HG03139 (cell line): ENCODE measurements around the gene TMPRSS7.
A peak's percentile ranks its signal among the peaks of the same experiment; 100 is the strongest.
"Not testable (repeated sequence)": the region's sequence is repeated elsewhere in the genome, so short reads cannot be mapped to it uniquely, and the experiment has no call there.

Experiments used
- ATAC-seq: cut with Tn5 transposase; IDR thresholded peaks from one replicate; pipeline ENCODE4 v1.9.1; 2021; ENCODE audit not compliant: unreplicated experiment

The TMPRSS7 gene

DNA sequence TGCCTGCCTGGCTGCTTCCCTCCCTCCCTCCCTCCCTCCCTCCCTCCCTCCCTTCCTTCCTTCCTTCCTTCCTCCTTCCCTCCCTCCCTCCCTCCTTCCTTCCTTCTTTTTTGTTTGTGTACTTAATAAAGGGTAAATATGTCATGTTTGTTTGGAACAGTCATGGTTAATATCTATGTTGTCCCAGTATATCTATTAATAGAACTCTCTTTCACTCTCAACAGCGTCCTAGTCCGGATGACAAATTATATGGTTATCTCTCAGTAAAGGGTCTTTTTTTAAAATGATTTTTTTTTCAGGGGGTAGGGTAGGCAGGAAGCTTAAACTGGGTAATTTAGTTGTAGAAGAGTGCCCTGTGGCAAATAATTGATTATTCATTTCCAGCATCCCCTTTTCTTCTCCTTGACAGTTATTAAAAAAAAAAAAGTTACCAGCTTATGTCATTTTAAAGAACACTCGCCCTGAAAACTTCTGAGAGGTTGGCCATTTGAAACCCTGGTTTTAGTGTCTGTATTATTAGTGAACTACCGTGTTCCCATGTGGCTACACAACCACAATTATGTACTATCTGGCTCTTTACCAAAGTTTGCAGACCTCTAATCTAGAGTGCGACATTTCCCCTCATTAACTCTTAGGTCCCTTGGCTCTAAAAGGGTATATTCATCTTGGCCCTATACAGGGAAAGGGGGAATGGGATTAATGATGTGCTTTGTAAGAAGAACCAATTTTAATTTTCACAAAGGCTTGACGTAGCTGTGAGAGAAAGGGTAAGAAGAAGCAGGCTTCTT lies 22.1 kb upstream of the TMPRSS7 start:
- ATAC-seq, result no peak

DNA sequence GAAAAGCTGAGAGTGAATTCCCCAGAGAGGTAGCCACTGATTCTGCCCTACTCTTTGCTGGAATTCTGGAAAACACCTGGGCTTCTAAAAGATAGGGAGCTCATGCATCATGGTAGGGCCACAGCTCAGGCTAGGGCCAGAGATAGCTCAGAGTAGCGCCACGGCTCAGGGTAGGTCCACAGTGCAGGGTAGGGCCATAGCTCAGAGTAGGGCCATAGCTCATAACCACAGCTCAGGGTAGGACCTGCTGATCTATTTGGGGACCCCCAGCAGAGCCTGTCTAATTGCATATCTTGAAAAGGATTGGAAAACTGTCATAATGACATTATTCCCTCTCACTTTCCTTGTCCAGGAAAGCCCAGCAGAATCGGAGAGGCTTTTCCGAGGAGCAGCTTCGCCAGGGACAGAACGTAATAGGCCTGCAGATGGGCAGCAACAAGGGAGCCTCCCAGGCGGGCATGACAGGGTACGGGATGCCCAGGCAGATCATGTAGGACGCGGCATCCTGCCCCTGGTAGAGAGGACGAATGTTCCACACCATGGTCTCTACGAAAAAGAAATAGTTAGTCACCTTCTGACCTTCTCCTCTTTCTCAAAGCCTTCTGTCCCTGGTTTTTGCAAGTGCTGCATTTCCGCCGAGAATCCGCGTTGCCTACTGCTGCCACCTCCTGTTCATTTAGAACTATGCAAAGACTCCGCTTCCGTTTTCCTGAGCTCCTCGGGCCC lies 21.3 kb upstream of the TMPRSS7 start:
- peak; percentile 82 for ATAC-seq

DNA sequence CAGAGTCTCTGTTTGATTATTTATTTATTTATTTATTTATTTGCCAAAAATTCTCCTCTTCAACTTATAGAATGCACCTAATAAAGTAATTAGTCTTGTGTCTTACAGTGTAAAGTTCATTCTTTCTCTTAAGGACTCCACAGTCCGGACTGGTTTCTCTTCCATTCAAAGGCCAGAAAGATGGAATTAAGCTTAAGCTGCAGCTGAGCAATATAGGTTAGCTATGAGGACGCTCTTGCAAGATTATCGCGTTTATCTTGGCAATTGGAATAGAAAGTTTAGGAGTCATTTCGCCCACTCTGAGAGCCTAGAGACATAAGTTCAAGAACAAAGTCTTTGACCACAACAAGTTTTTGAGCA lies 20.8 kb upstream of the TMPRSS7 start:
- ATAC-seq, result peak; percentile 20

DNA sequence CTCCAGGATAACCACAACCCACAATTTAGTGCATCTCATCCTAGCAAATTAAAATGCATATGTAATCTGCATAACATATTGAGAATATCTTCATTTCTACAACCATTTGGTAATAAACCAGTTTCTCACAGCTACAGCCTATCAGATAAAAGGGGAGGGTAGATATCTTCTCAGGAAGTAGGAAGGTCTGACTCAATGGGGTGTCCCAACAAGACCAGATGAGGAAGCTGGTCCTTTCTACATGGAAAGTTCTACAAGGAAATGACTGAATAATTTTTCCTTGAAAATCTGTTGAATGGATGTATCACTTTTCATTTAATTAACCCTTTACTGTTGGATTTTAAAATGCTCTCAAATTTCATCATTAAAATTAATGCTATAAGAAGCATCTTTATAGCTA lies 17.4 kb upstream of the TMPRSS7 start:
- no peak for ATAC-seq

DNA sequence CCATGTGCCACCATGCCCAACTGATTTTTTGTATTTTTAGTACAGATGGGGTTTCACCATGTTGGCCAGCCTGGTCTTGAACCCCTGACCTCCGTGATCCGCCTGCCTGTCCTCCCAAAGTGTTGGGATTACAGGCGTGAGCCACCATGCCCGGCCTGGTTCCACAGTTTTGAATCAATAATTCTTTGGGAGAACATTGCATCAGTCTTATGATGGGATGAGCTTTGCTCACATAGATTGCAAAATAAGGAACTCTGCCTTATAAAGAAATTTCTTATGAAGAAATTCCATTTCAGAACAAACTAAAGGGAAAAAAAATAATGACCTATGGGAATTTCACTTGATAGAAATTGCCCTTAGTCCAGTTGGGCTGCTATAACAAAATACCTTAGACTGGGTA lies 15.8 kb upstream of the TMPRSS7 start:
- ATAC-seq, result no peak

DNA sequence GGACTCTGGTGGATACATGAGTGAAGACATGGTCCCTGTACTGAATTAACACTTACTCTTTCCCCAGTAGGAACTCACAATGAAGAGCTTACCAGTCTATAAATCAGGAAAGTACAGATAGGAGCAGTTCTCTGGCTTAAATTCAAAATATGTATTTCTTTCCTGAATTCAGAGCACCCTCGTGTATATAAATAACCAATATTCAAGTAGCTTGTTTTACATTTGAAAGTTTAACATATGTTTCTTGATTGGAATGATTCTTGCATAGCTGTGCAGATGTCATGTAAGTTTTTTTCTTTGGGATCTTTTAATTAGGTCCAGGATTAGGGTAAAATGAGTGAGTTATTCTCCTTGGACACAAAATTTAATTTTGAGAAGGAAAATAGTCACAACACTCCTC lies 14.8 kb upstream of the TMPRSS7 start:
- ATAC-seq, result no peak

DNA sequence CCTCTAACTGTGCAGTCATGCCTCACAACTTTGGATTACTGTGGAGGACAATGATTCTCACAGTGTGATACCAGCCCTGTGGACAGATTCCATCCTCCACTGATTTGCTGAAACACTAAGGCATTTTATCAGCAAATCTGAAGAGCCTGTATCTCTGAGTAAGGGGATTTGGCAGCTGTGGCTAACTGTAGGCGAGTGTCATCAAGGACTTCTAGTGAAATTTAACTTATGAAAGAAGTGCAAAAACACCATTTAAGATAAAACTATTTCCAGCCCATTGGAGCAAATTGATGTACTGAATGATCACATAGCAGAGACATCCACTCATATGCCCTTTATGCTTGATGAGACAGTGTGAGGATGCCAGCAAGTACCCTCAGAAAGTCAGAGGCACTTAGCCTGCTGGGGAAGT lies 13.9 kb upstream of the TMPRSS7 start:
- ATAC-seq, result no peak

DNA sequence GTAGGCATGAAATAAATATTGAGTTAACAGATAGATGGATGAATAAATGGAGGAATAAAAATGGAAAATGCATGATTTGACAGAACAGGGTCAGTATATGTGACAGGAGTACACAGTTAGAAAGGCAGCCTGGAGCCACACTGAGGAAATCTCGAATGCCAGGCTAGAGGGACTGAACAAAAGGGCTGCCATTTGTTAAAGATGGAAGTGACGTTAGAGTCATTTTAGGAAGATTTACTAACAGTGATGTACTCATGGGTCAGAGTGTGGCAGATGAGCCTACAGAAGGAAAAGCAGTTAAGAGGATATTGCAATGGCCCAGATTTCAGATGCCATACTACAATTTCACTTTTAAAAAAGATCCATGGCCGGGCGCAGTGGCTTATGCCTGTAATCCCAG lies 7.4 kb upstream of the TMPRSS7 start:
- ATAC-seq, result no peak

DNA sequence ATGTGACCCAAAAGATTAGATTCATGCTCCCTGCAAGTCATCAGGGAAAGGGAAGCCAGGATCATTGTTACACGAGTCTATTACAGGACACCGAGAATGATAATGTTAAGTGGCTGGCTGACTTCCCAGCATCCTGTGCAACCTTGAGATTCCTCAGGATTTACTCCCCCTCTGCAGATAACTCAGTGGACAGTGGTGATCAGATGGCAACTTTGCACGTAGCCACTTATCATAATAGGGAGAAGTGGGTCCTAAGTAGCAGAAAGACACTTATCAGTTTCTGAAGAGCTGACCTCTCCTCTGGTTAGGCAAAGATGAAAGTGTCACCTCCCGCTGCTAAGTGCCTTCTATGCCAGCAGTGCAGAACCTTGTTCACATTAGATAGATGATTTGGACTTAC lies 6.7 kb upstream of the TMPRSS7 start:
- ATAC-seq, result no peak

DNA sequence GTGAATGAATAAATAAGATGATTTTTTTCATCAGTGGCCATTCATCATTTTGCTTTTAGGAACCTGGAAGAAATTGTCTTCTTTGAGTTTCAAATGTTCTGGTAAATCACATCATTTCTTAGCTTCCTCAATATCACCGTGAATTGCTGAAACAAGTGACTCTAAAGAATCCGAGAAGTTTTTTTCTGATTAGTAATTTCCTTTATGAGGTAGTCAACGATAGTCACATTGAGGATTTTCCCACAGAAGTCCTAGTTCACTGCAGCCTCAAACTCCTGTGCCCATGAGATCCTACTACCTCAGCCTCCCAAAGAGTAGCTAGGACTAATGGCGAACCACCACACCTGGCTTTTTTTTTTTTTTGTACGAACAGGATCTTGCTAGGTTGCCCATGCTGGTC lies 3.6 kb upstream of the TMPRSS7 start:
- no peak for ATAC-seq

DNA sequence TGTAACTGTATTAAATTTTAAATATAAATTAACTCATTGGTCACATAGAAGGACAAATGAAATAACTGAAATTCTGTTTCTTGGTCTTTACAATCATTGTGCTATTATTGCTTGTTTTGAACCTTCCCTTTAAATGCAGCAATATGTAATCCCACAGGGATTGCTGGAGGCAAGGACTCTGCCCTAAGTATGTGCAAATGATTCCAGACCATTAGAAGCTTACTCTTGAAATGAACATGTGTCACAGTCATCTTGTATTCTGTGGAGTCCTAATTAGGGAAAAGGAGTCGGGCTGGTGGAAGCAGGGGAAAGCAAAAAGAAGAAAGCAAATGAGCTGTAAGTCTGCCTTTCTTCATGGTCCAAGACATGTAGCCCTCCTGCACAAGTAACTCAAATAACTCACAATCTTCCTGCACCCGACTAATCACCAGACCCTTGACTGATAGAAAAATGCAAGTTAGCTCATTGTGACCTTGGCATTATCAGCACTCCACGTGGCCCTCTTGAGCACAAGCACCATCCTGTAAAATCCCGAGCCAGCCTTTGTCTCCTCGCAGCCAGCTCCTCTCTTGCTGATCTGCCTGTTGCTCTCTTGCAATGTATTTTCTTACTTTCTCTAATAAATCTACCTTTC lies 2.3 kb upstream of the TMPRSS7 start:
- ATAC-seq, result no peak

DNA sequence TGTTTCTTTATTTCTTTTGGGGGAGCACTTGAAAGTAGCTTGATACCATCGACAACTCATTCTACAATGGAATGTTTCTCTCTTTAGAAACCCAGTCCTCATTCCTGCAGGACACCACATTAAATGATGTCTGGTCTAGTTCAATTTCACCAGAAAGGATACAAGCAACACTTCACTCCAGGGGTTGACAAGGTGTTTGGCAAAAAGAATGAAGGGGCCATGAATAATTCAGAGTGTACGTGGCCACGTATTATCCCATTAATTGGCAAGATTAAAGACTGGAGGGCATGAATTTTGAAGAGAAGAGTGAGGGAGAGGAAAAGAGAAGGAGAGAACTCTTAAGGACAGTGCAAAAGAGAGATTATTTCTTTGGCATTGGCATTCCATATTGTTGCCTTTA lies 705 bp downstream of the TMPRSS7 start:
- no peak for ATAC-seq

DNA sequence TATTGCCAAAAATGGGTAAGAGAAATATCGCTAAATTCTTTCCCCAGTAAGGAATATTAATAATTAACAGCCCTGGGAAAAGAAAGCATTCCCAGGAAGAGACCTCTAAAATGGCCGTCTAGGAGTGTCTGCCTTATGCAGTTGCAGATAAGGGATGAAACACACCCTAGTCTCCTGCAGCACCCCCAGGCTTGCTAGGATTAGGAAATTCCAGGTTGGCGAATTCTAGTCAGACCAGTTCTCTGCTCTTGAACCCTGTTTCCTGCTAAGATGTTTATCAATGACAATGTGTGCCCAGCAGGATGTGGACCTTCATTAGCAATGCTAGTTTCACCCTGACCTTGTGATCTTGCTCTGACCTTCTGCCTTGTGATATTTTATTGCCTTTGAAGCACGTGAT lies 2.7 kb downstream of the TMPRSS7 start:
- not testable (repeated sequence) for ATAC-seq

DNA sequence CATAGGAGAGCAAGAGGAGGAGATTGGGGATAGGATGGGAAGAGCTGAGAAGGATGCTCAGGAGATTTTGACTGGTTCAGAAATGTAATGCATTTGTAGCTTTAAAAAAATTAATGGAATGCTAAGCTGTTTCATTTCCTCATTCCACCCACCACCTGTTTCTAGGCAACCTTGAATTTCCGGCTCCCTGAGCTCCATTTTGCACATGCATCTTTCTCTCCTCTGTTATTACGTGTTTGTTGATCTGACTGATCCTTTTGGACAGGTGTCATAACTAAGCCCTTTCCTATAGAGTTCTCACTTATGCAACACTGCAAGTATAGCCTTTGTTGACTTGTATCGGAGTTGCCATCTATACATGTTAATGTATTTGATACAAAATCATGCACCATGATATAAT lies 4.3 kb downstream of the TMPRSS7 start:
- no peak for ATAC-seq

DNA sequence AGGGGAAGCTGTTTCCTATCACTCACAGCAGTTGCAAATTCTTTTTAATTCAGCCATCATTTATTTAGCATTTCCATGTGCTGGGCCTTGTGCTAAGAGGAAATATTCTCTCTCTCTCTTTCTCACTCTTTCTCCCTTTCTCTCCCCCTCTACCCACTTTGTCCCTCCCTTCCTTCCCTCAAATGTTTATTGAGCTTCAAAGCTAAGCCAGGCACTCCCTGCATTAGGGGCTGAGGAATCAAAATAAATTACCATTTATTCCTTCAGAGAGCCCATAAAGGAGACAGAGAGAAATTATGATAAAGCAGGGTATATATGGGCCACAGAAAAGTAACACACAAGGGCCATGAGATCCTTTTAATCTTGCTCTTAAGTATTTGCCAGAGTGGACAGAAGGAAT lies 6.8 kb downstream of the TMPRSS7 start:
- ATAC-seq, result no peak

DNA sequence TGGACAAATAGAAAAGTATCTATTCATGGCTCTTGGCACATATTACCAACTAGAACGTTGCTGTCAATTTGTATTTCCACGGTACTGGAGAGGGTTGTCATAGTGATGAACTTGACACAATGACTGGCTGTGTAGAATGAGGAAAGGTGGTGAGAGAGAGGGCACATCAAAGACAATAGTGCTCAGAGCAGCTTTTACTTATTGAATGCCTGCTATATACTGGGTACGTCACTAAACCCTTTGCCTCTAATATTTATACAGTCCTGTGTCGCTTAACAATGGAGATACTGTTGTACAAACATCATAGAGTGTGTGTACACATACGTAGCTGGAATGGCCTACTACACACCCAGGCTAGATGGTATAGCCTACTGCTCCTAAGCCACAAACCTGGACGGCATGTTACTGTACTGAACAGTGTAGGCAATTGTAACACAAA lies 8.3 kb downstream of the TMPRSS7 start:
- ATAC-seq, result no peak

DNA sequence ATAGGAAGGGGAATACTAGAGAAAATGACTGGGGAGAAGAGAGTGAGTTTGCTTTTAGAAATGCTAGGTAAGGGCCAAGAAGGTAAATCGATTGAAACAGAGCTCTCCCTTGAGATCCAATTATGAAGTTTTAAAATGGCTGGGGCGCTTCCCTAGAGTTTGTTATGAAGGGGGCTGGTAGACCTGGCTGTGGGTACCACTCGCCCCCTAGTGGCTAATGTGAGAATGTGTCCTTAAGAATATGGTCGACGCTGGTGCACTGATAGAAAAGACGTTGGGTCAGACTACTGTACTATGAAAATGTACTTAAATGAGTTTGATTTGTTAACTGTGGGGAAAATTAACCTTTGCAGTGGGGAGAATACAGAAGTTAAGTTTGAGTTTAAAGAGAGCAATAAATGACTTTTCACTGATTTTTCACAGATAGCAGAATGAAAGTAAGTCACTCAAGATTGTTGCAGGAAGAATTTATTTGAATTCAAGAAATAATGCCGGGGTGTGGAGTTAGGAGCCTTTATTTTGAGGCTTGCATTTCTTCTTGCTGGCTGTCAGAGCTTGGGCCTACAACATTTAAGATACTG lies 9.2 kb downstream of the TMPRSS7 start:
- peak; percentile 90 for ATAC-seq

DNA sequence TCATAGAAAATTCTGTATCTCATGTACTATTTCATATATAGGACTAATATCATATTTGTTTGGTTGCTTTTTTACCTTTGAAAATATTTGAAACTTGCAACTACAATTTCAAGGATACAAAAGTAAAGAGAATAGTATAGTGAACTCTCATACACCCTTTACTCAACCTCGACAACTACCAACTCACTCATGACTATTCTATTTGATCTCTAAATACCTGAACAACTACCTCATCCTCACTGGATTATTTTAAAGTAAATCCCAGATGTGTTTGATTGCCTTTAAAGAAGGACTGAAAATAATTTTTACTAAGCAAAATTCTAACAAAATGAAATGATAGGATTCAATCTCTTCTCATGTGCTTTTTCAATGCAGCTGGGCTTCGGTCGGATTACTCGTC lies 12.1 kb downstream of the TMPRSS7 start:
- ATAC-seq, result no peak

DNA sequence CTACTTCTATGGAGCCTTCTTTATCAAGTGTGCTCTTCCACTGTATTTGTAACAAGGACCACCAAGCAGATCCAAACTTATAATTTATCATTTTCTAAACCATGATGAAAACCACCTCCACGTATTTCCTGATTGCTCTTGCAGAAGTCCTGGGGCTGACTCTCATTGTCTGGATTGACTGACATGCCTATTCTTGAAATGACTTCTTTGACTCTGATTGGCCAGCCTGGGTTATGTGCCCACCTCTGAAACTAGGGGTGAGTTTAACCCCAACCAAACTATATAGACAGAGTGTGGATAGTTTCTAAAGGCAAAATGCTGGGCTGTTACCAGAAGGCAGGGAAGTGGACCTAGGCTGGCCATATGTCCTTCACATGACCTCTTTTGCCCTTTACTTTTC lies 12.7 kb downstream of the TMPRSS7 start:
- ATAC-seq, result no peak

DNA sequence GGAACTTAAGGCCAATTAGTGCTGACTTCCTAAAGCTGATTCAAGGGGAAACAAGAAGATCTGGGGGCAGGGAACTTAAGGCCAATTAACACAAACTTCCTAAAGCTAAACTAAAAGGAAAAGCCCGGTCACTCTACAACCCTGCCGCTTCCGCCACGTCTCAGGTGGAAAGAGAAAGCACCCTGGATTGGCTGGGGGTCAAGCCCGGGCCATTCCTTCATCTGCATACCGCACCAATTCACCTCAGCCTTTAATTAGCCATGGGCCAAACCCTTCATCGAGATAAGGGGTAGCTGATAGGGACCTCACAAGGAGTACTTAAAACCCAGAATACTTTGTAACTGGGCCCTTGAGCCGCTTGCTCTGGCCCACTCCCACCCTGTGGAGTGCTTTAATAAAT lies 14.4 kb downstream of the TMPRSS7 start:
- no peak for ATAC-seq

DNA sequence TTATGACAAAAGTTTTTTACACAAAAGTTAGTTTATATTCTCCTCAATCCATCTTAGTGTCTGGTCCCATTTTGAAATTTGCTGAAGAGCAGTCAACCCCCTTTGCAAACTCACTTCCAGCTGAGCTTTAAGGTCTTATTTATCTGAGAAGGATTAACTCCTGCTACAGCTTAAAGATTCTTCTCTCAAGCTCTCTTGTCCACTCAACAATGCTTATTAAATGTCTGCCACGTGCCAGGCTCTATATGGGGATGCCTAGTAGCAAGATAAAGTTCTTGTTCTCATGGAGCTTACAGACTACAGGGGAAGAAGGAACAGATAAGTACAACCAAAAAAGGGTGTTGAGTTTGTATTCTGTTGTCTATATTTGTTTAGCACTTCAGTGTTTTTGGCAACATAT lies 18.7 kb downstream of the TMPRSS7 start:
- no peak for ATAC-seq

DNA sequence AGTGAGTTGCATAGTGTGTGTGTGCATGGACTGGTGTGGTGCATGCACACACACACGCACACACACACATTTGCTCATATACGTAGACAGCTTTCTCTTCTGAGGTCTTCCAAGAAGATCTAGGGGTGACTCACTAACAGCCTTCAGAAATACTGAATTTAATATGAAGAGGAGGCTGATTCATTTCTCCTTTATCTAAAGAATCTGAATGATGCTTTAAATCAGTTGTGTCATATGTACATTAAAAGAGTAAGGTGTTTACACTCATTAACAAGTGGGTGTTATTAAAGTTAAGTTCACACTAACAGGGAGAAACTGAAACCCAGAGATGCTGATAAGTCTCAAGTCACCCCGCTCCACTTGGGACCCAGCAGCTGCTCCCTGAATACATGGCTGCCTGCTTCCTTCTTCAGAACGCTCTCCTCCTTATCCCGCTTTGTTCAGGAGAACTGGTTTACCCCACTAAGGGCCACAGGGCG lies 22.0 kb downstream of the TMPRSS7 start:
- ATAC-seq, result no peak
